Loucy (cell line): Measurements from ENCODE around the gene SLC23A3.

ENCODE experiments used
- H2AFZ ChIP-seq: fragments of 200-600 bp; sonication (generic); 2 replicates; pipeline ENCODE4 v1.6.0; 2016; ENCODE audit warnings: antibody characterized with exemption, mild to moderate bottlenecking, low read length, moderate library complexity
- H3F3A ChIP-seq: fragments of 200-600 bp; 2 replicates; pipeline ENCODE4 v1.6.0; 2016; ENCODE audit warnings: antibody characterized with exemption, low read depth, mild to moderate bottlenecking
- H3K27me3 ChIP-seq: fragments of 200-600 bp; sonication (generic); 2 replicates; pipeline ENCODE4 v1.6.1; 2014; ENCODE audit warnings: low read length, mild to moderate bottlenecking; ENCODE audit not compliant: insufficient read depth, poor library complexity, severe bottlenecking
- H3K36me3 ChIP-seq: fragments of 200-600 bp; sonication (generic); 2 replicates; pipeline ENCODE4 v1.6.1; 2016; ENCODE audit warnings: low read length; ENCODE audit not compliant: insufficient read depth
- H3K4me1 ChIP-seq: fragments of 200-600 bp; sonication (generic); 2 replicates; pipeline ENCODE4 v1.5.1; 2014; ENCODE audit warnings: low read length, mild to moderate bottlenecking; ENCODE audit not compliant: insufficient read depth, poor library complexity, severe bottlenecking
- H3K4me2 ChIP-seq: fragments of 200-600 bp; sonication (generic); 2 replicates; pipeline ENCODE4 v1.6.0; 2014; ENCODE audit warnings: antibody characterized with exemption, low read length, low read depth, mild to moderate bottlenecking; ENCODE audit not compliant: poor library complexity, severe bottlenecking
- H3K4me3 ChIP-seq: fragments of 200-600 bp; sonication (generic); 2 replicates; pipeline ENCODE4 v1.5.1; 2014; ENCODE audit warnings: low read length, mild to moderate bottlenecking, mixed read lengths; ENCODE audit not compliant: poor library complexity, severe bottlenecking
- H3K79me2 ChIP-seq: fragments of 200-600 bp; sonication (generic); 2 replicates; pipeline ENCODE4 v1.6.1; 2014; ENCODE audit warnings: low read length; ENCODE audit not compliant: insufficient read depth
- H3K9ac ChIP-seq: fragments of 200-600 bp; sonication (generic); 2 replicates; pipeline ENCODE4 v1.6.0; 2014; ENCODE audit warnings: mild to moderate bottlenecking, low read depth, low read length, moderate library complexity; ENCODE audit not compliant: poor library complexity, severe bottlenecking
- H3K9me2 ChIP-seq: fragments of 200-600 bp; sonication (generic); replicated peaks from 2 replicates; pipeline ENCODE4 v1.6.1; 2016; ENCODE audit warnings: low read depth, low read length, mixed read lengths
- H3K9me3 ChIP-seq: fragments of 200-600 bp; sonication (generic); 2 replicates; pipeline ENCODE4 v1.6.1; 2014; ENCODE audit warnings: mild to moderate bottlenecking, antibody characterized with exemption, low read length, low read depth; ENCODE audit not compliant: insufficient read depth
- H4K20me1 ChIP-seq: fragments of 200-600 bp; sonication (generic); 2 replicates; pipeline ENCODE4 v1.6.0; 2014; ENCODE audit warnings: antibody characterized with exemption, low read length, mild to moderate bottlenecking; ENCODE audit not compliant: insufficient read depth, poor library complexity, severe bottlenecking
- CTCF ChIP-seq: fragments of 200-600 bp; sonication (generic); conservative IDR thresholded peaks from 2 replicates; pipeline ENCODE4 v1.5.1; 2014; ENCODE audit warnings: mild to moderate bottlenecking, antibody characterized with exemption, low read length
- EZH2phosphoT487 ChIP-seq: fragments of 200-600 bp; IDR thresholded peaks from 2 replicates; pipeline ENCODE4 v1.6.1; 2018; ENCODE audit warnings: antibody characterized with exemption, mild to moderate bottlenecking, moderate library complexity, borderline replicate concordance

The SLC23A3 gene

DNA sequence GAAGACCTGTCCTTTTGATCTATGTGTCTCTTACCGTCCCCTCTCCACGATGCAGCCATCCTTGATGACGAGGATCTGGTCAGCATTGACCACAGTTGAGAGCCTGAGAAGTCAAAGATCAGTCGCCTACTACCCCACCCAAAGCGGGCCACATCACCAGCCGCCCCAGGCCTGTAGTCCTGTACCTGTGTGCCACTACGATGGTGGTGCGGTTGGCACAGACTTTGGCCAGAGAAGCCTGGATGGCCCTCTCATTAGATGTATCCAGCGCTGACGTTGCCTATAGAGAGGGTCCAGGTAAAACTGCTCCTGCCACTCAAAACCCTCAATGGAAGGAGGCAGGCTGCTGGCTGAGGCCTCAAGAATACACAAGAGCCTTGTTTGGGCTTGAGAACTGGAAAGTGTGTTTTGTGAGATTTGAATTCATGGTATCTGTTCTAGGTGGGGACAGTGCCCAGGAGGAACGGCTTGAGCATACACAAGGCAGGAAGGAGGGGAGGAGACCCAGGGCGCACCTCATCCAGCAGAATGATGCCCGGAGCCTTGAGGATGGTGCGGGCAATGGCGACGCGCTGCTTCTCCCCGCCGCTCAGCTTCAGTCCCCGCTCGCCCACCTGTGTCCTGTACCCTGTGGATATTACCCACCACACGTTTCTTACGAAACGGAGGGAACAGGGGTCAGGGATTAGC is 40.5 kb upstream of the SLC23A3 start:
- TF ChIP-seq EZH2phosphoT487 (no peak), CTCF (no peak)
- no peaks in the 10 kb centered on the region for H3K36me3 ChIP-seq
- H3K9me3 ChIP-seq: no peaks in the 10 kb centered on the region
- H3K9me2 ChIP-seq: no peaks in the 10 kb centered on the region
- H4K20me1 ChIP-seq: peaks cover 4% of the 10 kb centered on the region
- H3K79me2 ChIP-seq: peaks cover 9% of the 10 kb centered on the region; the same call in 1 of the 2 replicates
- H3K4me1 ChIP-seq: peaks cover 18% of the 10 kb centered on the region
- H3F3A ChIP-seq: 0 out of 2 replicates have a peak, but pooled peaks cover 5% of the 10 kb centered on the region
- H3K9ac ChIP-seq: no peak overlapping the region
- H2AFZ ChIP-seq: no peak overlapping the region
- no peak overlapping the region for H3K4me3 ChIP-seq
- H3K27me3 ChIP-seq: no peaks in the 10 kb centered on the region
- H3K4me2 ChIP-seq: no peak overlapping the region

DNA sequence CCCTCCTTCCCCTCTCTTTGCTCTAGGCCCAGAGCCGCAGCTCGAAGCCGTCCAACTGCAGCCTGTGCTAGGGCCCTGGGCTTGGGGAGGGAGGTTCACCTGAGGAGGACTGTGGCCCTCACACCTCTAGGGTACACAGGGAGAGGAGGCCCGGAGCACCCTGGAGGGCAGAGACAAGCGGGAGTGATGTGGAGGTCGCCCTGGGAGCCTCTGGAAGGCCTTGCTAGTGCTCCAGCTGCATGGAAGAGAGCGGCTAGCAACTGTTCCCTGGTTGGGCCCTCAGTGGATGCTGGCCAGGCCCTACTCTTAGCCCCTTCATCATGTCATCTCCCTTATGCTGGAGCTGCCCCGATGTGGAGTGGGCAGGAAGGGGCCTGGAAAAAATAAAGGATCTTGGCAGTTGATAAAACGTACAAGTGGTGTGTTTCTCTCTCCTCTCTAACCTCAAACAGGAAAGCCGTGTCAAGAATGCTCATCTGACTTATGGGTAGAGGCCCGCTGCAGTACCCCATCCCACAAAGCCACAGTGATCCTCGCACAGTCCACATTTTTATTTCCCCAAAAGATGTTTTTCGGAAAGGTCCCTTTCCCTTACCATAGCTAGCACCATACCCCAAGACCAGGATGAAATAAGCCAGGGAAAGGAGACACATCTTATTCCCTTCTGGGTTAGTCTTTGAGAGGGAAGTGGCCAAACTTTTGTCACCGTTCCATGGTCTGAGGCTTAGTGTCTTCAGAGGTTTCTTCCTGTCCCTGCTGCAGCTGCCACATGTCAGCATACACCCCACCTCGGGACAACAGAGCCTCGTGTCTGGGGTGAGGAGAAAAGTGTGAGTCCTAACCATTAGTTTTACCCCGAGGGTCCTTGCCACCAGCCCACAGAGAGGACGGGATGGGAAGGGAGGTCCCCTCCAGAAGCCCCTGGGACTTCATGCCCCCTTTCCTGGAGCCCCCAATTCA is 39.7 kb upstream of the SLC23A3 start:
- Histone ChIP-seq H3K4me1 (peaks cover 18% of the 10 kb centered on the region), H2AFZ (no peak overlapping the region), H3K36me3 (no peaks in the 10 kb centered on the region), H4K20me1 (peaks cover 4% of the 10 kb centered on the region), H3K79me2 (peaks cover 9% of the 10 kb centered on the region; the same call in 1 of the 2 replicates), H3K9me3 (peaks cover 2% of the 10 kb centered on the region; the same call in 1 of the 2 replicates), H3F3A (0 out of 2 replicates have a peak, but pooled peaks cover 5% of the 10 kb centered on the region), H3K4me3 (no peak overlapping the region), H3K9me2 (no peaks in the 10 kb centered on the region), H3K4me2 (no peak overlapping the region), H3K9ac (peak overlapping the region; percentile 27), H3K27me3 (no peaks in the 10 kb centered on the region)
- TF ChIP-seq EZH2phosphoT487 (no peak), CTCF (no peak)

DNA sequence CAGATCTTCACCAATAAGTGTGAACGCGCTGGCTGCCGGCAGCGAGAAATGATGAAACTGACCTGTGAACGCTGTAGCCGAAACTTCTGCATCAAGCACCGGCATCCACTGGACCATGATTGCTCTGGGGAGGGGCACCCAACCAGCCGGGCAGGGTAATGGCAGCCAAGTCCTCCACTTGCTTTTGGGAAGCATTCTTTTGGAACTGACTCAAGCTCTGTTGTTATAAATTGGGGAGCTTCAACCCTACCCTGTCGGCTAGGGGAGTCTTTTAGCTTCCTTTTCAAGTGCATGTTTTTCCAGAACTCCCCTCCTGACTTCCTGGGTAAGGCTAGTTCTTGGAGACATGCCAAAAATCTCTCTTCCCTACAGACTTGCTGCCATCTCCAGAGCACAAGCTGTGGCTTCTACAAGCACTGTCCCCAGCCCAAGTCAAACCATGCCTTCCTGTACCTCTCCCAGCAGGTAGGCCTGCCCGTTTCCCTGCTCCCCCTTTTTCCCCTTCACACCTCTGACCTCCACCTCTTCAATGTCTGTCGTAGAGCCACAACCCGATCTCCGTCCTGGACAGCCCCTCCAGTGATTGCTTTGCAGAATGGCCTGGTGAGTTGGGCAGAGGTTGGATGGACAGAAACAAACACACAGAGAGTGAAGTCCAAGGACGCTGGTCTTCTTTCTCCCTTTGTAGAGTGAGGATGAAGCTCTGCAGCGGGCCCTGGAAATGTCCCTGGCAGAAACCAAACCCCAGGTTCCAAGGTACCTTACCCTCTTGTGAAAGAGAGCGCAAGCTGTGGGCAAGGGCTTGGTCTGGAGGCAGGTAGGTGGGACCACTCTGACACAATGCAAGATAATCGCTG is 38.3 kb upstream of the SLC23A3 start:
- H3K9ac ChIP-seq: peak overlapping the region; percentile 87
- H3K9me3 ChIP-seq: peaks cover 4% of the 10 kb centered on the region; the same call in 1 of the 2 replicates
- 0 out of 2 replicates have a peak, but pooled peaks cover 5% of the 10 kb centered on the region for H3F3A ChIP-seq
- no peaks in the 10 kb centered on the region for H3K27me3 ChIP-seq
- peaks cover 4% of the 10 kb centered on the region for H4K20me1 ChIP-seq
- H3K36me3 ChIP-seq: no peaks in the 10 kb centered on the region
- TF ChIP-seq CTCF: no peak
- TF ChIP-seq EZH2phosphoT487: no peak
- H3K79me2 ChIP-seq: peaks cover 9% of the 10 kb centered on the region; the same call in 1 of the 2 replicates
- H3K4me3 ChIP-seq: peak overlapping the region; percentile 90
- peaks cover 18% of the 10 kb centered on the region for H3K4me1 ChIP-seq
- H3K9me2 ChIP-seq: no peaks in the 10 kb centered on the region
- H2AFZ ChIP-seq: no peak overlapping the region
- peak overlapping the region; percentile 100 for H3K4me2 ChIP-seq
